ENCODE results near the gene MEG3. TPM values are rescaled to one million over a fixed set of nuclear protein-coding genes. Genes with fewer than 3 reads are reported as not detected.

MEG3 gene
- total RNA-seq, 1 experiment from 2014 or later, result not detected

- no peak for DNase-seq (ENCODE audit: low read depth, low spot score)
- in situ Hi-C loops (cut with HindIII; ENCODE audit: low pct_unique_long_range_greater_than_20kb, low sequenced_read_pairs), result no loop called here
Observed at GRCh38 chr14:100823413-100824080, 2.4 kb upstream of the MEG3 start.

GRCh38 chr14:100824091-100824551 is 1.8 kb upstream of the MEG3 start:
- in situ Hi-C loops (cut with HindIII; ENCODE audit: low pct_unique_long_range_greater_than_20kb, low sequenced_read_pairs), result no loop called here
- DNase-seq (ENCODE audit: low read depth, low spot score), result peak; percentile 35

DNA sequence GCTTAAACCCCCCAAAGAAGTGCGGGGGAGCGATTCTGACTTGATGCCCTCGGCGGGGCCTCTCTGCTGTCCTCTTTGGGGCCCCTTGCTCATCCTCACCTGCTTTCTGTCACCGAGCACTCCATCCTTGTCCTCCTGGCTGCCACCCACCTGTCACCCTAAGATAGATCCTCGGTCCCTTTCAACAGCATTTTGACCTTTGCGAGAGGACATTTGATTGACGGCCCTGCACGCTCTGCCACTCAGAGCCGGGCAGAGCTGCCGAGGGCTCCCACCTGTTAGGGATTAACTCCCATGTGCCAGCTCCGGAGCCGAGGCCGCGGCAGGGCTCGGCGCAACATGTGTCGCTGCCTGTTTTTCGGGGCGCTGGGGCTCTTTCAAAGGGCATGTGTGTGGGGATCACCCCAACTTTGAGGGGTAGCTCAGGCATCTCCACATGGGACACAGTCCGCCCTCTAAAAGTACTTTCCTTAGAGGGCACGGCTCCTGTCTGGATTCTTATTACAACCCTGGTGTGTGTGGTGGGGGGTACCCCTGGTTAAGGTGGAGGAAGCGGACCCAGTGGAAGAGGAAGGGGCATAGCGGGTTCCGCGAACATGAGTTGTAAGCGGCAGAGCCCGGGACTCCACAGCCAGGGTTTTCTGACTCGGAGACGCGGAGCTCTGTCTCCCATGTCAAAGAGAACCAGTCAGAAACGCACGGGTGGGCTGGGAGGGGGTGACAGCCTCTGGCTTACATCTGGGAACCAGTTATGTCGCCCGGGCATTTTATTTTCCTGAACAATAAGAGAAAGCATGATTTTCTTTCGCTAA is 811 bp upstream of the MEG3 start:
- in situ Hi-C loops (cut with HindIII; ENCODE audit: low pct_unique_long_range_greater_than_20kb, low sequenced_read_pairs), result no loop called here
- DNase-seq (ENCODE audit: low read depth, low spot score), result no peak

DNA sequence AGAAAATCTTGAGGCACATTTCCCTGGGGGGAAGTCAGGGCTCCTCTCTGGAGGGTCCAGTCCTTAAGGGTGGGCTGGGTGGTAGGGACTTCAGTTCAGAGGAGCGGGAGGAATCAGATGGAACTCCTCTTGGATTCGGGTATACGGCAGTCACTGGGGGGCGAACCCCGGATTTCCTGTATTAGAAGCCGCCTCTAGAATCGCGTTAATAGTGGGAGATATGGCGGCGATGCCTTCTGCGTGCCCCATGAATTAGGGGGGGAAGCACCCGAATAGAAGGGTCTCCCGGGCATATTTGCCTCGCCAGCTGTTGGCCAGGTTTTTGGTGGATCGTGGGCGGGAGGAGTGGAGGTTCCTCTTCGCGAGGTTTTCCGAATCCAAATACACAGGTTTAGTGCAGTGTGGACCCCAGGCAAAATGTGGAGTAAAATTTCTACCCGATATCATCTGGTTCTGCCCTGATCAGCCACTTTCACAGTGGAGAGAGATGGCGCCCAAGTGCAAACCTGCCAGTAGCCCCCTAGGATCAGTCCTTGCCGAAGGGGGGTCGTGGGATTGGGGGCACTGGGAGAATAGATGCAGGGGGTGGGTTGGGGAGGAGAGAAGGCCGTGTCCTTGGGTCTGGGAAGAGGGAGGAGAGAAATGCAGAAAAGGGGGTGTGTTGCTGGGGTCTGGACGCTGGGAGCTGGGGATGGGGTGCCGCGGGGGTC is 628 bp downstream of the MEG3 start:
- no peak for DNase-seq (ENCODE audit: low read depth, low spot score)
- in situ Hi-C loops (cut with HindIII; ENCODE audit: low pct_unique_long_range_greater_than_20kb, low sequenced_read_pairs), result no loop called here

DNA sequence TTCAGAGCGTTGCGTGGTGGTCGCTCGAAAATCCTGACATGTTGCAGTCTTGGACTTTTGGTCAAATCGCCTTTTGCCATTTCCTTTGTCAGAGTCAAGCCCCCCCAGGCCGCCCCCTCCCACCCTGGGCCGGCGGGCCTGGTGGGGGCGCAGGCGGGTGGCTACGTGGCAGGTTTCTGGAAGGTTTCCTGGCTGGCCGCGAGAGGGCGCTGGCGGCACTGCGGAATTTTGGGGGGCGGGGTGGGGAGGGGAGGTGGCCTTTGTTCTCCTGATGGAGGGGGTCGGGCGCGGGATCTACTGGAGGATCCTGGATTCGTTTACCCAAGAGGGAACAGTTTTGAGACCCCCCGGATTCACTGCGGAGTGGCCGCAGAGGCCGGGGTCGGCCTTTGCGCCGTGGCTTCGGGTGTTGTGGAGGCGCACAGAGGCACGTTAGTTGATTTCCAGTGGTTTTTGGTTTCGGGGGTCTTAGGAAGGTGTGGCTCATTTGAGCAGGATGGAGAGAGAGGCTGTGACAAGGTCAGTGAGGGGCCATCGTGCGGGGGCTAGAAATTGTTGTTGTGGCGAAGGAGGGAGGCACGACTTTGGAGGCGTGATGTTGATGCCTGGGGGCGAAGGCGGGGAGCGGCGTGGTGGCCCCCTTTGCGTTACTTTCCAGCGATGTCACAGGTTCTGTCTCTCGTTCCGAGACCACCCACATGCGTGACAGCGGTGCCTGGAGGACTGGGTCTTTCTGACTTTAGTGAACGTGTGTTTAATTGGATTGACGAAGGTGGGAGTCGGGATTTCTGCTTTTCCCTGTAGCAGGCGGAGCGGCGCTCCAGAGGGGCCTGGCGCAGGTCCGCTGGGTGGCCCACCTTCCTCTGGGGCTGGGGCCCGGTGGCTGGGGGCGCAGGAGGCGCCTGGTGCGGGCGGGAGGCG is 1.4 kb downstream of the MEG3 start:
- DNase-seq (ENCODE audit: low read depth, low spot score), result no peak
- in situ Hi-C loops (cut with HindIII; ENCODE audit: low pct_unique_long_range_greater_than_20kb, low sequenced_read_pairs), result no loop called here

GRCh38 chr14:100828031-100828769 is 2.3 kb downstream of the MEG3 start:
- DNase-seq (ENCODE audit: low read depth, low spot score), result no peak
- in situ Hi-C loops (cut with HindIII; ENCODE audit: low pct_unique_long_range_greater_than_20kb, low sequenced_read_pairs), result no loop called here

DNA sequence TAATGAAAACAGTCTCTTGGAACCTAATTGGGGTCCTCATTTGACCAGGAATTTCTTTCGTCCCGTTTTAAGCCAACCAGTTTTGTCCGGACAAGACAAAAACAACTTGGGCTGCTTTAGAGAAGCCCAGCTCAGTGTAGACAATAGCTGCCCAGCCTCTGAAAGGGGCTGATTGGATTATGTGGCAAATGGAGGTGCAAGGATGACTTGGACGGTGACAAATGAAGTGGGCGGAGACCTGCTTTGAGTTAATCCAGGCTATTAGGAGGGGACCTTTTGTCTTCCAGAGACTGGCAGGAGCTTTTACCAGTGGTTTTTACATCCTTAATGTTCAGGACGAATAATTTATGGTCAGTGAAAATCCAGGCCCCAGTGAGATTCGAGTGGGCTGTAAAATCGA is 4.8 kb downstream of the MEG3 start:
- in situ Hi-C loops (cut with HindIII; ENCODE audit: low pct_unique_long_range_greater_than_20kb, low sequenced_read_pairs), result no loop called here

GRCh38 chr14:100832311-100832960 is 6.5 kb downstream of the MEG3 start:
- no peak for DNase-seq (ENCODE audit: low read depth, low spot score)
- in situ Hi-C loops (cut with HindIII; ENCODE audit: low pct_unique_long_range_greater_than_20kb, low sequenced_read_pairs), result no loop called here

More for the DNA sequence above, 4.8 kb downstream of the MEG3 start:
- DNase-seq (ENCODE audit: low read depth, low spot score), result no peak

GRCh38 chr14:100834082-100834793 is 8.3 kb downstream of the MEG3 start:
- in situ Hi-C loops (cut with HindIII; ENCODE audit: low pct_unique_long_range_greater_than_20kb, low sequenced_read_pairs), result no loop called here

DNA sequence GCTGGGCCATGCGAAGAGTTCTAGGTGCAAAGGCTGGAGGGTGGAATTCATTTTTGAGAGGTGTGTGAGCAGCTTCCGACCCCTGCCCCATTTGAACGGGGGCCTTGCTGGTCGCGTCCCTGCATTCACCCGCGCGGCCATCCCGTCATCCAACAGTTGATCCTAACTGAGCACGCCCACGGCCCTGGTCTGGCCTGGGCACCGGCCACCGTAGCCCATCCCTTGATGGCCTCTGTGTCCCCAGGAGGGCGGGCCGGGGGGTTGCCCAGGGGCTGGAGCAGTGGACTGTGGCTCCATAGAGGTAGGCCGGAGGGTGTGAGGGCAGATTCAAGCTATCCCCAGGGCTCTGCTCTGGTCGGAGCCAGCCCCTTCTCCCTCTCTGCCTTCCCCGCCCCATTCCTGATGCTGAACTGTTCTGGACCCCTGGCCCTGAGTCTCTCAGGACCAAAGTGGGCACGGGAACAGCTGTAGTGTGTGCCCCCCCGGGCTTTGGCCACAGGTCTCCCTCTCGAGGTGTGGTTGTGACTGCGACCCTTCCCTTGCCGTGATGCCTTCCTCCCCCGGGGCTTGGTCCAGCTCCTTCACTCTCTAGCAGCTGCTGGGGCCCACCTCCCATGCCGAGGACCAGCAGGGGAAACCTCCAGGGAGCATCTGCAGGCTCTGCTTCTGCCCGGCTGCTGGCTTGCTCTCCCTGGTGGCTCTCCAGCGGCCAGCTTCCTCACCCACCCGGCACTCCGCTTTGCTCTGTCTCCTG is 9.1 kb downstream of the MEG3 start:
- in situ Hi-C loops (cut with HindIII; ENCODE audit: low pct_unique_long_range_greater_than_20kb, low sequenced_read_pairs), result no loop called here
- no peak for DNase-seq (ENCODE audit: low read depth, low spot score)

More at GRCh38 chr14:100834082-100834793, 8.3 kb downstream of the MEG3 start:
- no peak for DNase-seq (ENCODE audit: low read depth, low spot score)

DNA sequence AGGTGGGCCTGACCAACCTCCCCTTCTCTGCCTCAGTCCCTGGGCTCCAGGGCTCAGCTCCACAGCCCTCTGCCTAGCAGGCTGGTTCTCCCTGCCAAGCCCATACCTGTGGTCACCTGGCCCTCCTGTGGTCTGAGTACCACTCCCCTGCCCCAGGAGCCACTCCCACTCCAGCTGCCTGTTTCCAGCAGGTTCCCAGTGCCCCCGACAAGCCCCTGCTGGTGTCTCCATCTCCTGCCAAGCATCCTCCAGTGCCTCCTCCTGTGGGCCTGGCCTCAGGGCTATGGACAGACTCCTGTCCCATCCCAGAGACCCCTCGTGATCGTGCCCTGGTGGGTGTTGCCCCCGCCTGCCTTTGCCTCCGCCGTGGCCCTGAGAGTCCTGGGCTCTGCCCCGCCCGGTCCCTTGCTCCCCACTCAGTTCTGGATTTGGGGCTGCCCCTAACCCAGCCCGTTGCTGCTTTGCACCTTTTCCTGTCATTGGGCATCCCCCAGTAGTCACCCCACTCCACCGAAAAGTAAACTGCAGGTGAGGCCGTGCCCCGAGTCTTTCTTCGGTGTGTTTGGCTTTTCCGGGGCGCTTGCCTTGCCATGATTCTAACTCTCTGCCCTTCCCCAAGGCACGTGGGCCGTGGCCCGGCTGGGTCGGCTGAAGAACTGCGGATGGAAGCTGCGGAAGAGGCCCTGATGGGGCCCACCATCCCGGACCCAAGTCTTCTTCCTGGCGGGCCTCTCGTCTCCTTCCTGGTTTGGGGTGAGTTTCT is 9.8 kb downstream of the MEG3 start:
- in situ Hi-C loops (cut with HindIII; ENCODE audit: low pct_unique_long_range_greater_than_20kb, low sequenced_read_pairs), result no loop called here
- no peak for DNase-seq (ENCODE audit: low read depth, low spot score)

DNA sequence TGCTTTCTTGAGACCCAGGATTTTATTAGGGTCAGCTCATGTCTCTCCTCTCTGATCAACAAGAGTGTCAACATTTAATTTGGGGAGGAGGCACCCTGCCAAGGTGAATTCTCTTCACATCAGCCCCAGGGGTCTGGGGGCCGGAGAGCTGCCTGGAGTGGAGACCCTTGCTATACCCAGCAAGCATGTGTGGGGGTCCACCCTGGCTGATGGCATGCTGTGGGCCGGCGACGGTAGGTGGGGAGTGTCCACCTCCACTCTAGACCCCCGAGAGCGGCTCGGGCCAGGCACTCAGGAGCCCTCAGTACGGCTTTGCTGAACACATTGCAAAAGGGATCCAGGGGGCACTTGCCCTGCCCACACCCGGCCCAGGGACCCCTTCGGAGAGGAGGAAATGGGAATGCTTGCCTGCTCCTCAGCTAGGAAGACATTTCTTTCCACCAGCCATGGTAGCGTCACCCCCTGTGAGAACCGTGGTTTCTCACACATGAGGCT is 10.4 kb downstream of the MEG3 start:
- DNase-seq (ENCODE audit: low read depth, low spot score), result no peak
- in situ Hi-C loops (cut with HindIII; ENCODE audit: low pct_unique_long_range_greater_than_20kb, low sequenced_read_pairs), result no loop called here

- no peak for DNase-seq (ENCODE audit: low read depth, low spot score)
- in situ Hi-C loops (cut with HindIII; ENCODE audit: low pct_unique_long_range_greater_than_20kb, low sequenced_read_pairs), result no loop called here
Observed at GRCh38 chr14:100836941-100837804, 11.3 kb downstream of the MEG3 start.

Data from SK-MEL-5 (cell line).